HFFc6 (cell line): Measurements from ENCODE around the gene GPHN. TPM values are rescaled to one million over a fixed set of nuclear protein-coding genes. Genes with fewer than 3 reads are reported as not detected.
A peak's percentile ranks its signal among the peaks of the same experiment; 100 is the strongest.

ENCODE experiments used
- DNase-seq: peaks from one replicate; pipeline ENCODE4 v3.0.0-alpha.2; 2018
- H3K27ac Mint-ChIP-seq: 2 replicates; pipeline ENCODE4 v1.8.0; 2020; ENCODE audit warnings: mild to moderate bottlenecking, mixed read lengths
- H3K27me3 Mint-ChIP-seq: 2 replicates; pipeline ENCODE4 v1.8.0; 2021; ENCODE audit warnings: mild to moderate bottlenecking, moderate library complexity, mixed read lengths; ENCODE audit not compliant: insufficient read depth
- H3K36me3 Mint-ChIP-seq: 2 replicates; pipeline ENCODE4 v1.8.0; 2021; ENCODE audit warnings: low read depth, mixed read lengths
- H3K4me1 Mint-ChIP-seq: 2 replicates; pipeline ENCODE4 v1.8.0; 2020; ENCODE audit warnings: low read depth, mixed read lengths
- H3K4me3 Mint-ChIP-seq: 2 replicates; pipeline ENCODE4 v1.8.0; 2020; ENCODE audit warnings: mild to moderate bottlenecking, moderate library complexity, mixed read lengths
- H3K9me3 Mint-ChIP-seq: 2 replicates; pipeline ENCODE4 v1.8.0; 2020; ENCODE audit warnings: mild to moderate bottlenecking, mixed read lengths
- CTCF ChIP-seq: fragments of 200-600 bp; sonication (generic); IDR thresholded peaks from 2 replicates; pipeline ENCODE4 v1.5.0; 2021; ENCODE audit warnings: antibody characterized with exemption, mild to moderate bottlenecking
- total RNA-seq, 6 experiments: library from RNA; stranded (reverse); fragmentation: NEBNext Ultra II Directional; extraction: Animal tissue kit (Norgen Biotek cat#: 25700); gene quantifications; 2 replicates in 1 of 6; 3 replicates in 5 of 6; pipeline ENCODE4 v1.2.3, GENCODE V29; 2021

GPHN gene
- total RNA-seq, 6 experiments from 2014 or later, result 11.2 to 16.4 (median 15.0) TPM

DNA sequence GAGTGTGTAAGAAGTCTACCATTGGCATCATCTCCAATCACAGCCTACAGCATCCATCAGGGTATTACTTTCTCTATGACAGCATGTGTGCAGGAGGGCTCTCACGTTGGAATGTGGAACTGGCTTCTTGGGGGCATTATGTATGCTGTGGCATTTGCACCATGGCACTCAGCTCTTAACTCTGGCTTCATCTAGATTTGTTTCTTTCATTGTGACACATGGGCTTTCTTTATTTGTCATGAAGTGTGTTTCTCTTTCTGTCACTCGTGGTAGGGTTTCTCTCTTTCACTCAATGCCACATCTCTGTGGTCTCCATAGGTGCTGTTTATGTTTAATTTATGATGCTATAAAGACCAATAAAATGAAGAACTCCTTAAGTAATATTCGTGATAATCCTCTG, 490.1 kb downstream of the GPHN start:
- Mint-ChIP-seq H3K27me3 (peaks cover 4% of the 10 kb centered on the region), H3K9me3 (no peaks in the 10 kb centered on the region), H3K4me3 (no peak overlapping the region), H3K4me1 (peaks cover 10% of the 10 kb centered on the region), H3K36me3 (no peaks in the 10 kb centered on the region), H3K27ac (no peak overlapping the region)
- TF ChIP-seq CTCF, result no peak
- no peak for DNase-seq

GRCh38 chr14:66999978-67000377, 492.0 kb downstream of the GPHN start:
- H3K27me3 Mint-ChIP-seq, result peaks cover 4% of the 10 kb centered on the region

DNA sequence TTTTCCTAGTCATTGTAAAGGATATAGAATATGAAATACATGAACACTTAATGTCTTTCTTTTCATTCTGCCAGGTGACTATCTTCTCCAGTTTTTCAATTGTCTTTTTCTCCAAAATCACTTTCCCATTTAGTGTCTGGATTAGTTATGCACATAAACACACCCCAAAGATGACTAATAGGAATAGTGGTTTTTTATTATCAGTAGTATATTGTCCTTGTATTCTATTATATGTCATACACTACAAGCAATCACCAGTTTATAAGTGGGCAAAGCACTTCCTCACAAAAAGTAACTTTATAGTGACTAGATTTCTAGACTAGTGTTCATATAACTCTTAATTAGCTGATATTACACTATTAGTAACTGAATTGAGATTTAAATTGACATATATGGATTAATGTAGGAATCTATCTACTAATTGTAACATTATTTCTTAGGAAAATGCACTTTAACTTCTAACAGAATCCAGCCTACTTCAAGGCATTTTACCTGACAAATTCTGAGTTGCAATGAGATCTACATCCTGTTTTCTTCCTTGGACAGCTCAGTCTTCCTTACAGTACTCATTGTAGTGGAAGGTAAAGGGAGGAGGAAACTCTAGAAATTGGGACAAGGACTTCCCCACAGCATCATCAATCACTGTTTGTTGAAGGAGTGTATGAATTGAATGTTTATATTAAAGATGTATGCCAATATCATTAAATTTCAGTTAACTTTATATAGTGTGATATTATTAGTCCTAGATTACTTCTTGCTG, 495.2 kb downstream of the GPHN start:
- Mint-ChIP-seq H3K9me3 (no peaks in the 10 kb centered on the region), H3K36me3 (peaks cover 6% of the 10 kb centered on the region; the same call in 1 of the 2 replicates), H3K27me3 (no peaks in the 10 kb centered on the region), H3K4me1 (peaks cover 56% of the 10 kb centered on the region), H3K4me3 (peak overlapping the region; percentile 84), H3K27ac (peak overlapping the region; percentile 89)
- TF ChIP-seq CTCF, result no peak
- no peak for DNase-seq

More at GRCh38 chr14:66999978-67000377, 492.0 kb downstream of the GPHN start:
- DNase-seq, result no peak
- peaks cover 30% of the 10 kb centered on the region for H3K4me1 Mint-ChIP-seq
- no peak overlapping the region for H3K27ac Mint-ChIP-seq
- H3K9me3 Mint-ChIP-seq, result no peaks in the 10 kb centered on the region
- H3K4me3 Mint-ChIP-seq, result no peak overlapping the region
- no peaks in the 10 kb centered on the region for H3K36me3 Mint-ChIP-seq
- TF ChIP-seq CTCF, result no peak

- peaks cover 6% of the 10 kb centered on the region; the same call in 1 of the 2 replicates for H3K36me3 Mint-ChIP-seq
- TF ChIP-seq CTCF, result no peak
- peak overlapping the region; percentile 84 for H3K4me3 Mint-ChIP-seq
- peaks cover 56% of the 10 kb centered on the region for H3K4me1 Mint-ChIP-seq
- H3K27ac Mint-ChIP-seq, result peak overlapping the region; percentile 89
- peak; percentile 24 for DNase-seq
- no peaks in the 10 kb centered on the region for H3K9me3 Mint-ChIP-seq
- H3K27me3 Mint-ChIP-seq, result no peaks in the 10 kb centered on the region
Observed at GRCh38 chr14:67004521-67004920, 496.6 kb downstream of the GPHN start.

DNA sequence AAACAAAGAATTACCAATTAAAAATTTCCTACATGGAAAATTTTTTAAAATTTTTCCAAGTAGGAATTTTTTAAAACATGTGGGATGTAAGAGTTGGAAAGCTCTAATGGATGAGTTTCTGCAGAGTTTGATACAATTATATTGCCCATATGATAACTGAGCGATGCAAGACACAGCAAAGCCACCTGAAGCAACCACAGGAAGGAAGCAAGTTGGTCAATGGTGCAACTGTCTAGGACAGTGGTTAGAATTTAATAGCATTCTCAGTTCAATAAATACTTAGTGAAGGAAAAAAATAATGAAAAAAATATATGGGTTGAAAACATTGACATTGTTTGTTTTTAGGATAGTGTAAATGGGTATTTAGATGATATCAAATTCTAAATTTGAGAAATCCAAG, 502.7 kb downstream of the GPHN start:
- Mint-ChIP-seq H3K4me1 (peaks cover 19% of the 10 kb centered on the region), H3K27me3 (no peaks in the 10 kb centered on the region), H3K9me3 (no peaks in the 10 kb centered on the region), H3K36me3 (peaks cover 6% of the 10 kb centered on the region; the same call in 1 of the 2 replicates), H3K27ac (no peak overlapping the region), H3K4me3 (no peak overlapping the region)
- no peak for TF ChIP-seq CTCF
- DNase-seq, result no peak
